CD4-positive, alpha-beta T cell treated with Interleukin-15 for 4 hours (primary cell): ENCODE results near the gene EED.
"Not testable (repeated sequence)": the region's sequence is repeated elsewhere in the genome, so short reads cannot be mapped to it uniquely, and the experiment has no call there.

ENCODE experiments used
- DNase-seq: peaks from one replicate; pipeline ENCODE4 v3.0.0-alpha.2; 2020; ENCODE audit warnings: low spot score

EED gene

GRCh38 chr11:86218125-86219084, 26.1 kb upstream of the EED start:
- DNase-seq = peak; percentile 60

- no peak for DNase-seq
These were observed 25.0 kb upstream of the EED start for GRCh38 chr11:86219311-86220193.

GRCh38 chr11:86220653-86221052, 23.9 kb upstream of the EED start:
- no peak for DNase-seq

- no peak for DNase-seq
These were observed 22.5 kb upstream of the EED start for GRCh38 chr11:86222081-86222480.

GRCh38 chr11:86224575-86224974, 20.0 kb upstream of the EED start:
- not testable (repeated sequence) for DNase-seq

GRCh38 chr11:86225344-86225743, 19.2 kb upstream of the EED start:
- not testable (repeated sequence) for DNase-seq

GRCh38 chr11:86228269-86229038, 16.1 kb upstream of the EED start:
- DNase-seq = no peak

GRCh38 chr11:86229039-86229330, 15.6 kb upstream of the EED start:
- DNase-seq = not testable (repeated sequence)

- no peak for DNase-seq
These were observed 14.3 kb upstream of the EED start for GRCh38 chr11:86230179-86230804.

GRCh38 chr11:86230921-86231434, 13.6 kb upstream of the EED start:
- DNase-seq = no peak

- DNase-seq = no peak
These were observed 12.0 kb upstream of the EED start for GRCh38 chr11:86232556-86232955.

GRCh38 chr11:86234831-86235461, 9.6 kb upstream of the EED start:
- no peak for DNase-seq

GRCh38 chr11:86237267-86237804, 7.2 kb upstream of the EED start:
- DNase-seq = no peak

- no peak for DNase-seq
These were observed 4.4 kb upstream of the EED start for GRCh38 chr11:86240164-86240563.

- no peak for DNase-seq
These were observed 2.5 kb upstream of the EED start for GRCh38 chr11:86241956-86242535.

- no peak for DNase-seq
These were observed 1.2 kb upstream of the EED start for GRCh38 chr11:86243396-86243795.

GRCh38 chr11:86244063-86244521, 461 bp upstream of the EED start:
- peak; percentile 89 for DNase-seq

- DNase-seq = peak; percentile 23
These were observed 1.1 kb downstream of the EED start for GRCh38 chr11:86245369-86246292.

- no peak for DNase-seq
These were observed 1.7 kb downstream of the EED start for GRCh38 chr11:86246293-86246675.
